ENCODE measurements around the gene ANKRD12. TPM values are rescaled to one million over a fixed set of nuclear protein-coding genes. Genes with fewer than 3 reads are reported as not detected.

ANKRD12 gene
- total RNA-seq, 1 experiment from 2014 or later, result 43.4 TPM

DNA sequence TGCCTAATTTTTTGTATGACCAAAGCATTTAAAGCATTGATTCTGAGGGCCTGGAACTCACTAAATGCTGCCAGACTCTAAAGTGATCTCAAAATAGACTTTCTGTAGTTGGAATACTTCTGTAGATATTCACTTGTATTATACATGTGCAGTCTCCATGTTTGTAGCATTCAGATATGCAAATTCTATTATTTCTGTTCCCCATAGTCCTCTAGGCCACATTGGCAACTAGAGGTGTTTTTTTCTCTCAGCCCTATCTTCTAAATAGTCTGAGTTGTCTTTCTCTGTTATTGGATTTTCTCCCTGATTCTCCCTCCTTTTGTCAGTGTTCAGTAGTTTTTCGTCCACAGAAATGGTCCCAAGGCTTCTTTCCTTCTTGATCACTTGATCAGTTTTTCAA, 38.5 kb downstream of the ANKRD12 start (continued):
- TF ChIP-seq, protein P1, sequence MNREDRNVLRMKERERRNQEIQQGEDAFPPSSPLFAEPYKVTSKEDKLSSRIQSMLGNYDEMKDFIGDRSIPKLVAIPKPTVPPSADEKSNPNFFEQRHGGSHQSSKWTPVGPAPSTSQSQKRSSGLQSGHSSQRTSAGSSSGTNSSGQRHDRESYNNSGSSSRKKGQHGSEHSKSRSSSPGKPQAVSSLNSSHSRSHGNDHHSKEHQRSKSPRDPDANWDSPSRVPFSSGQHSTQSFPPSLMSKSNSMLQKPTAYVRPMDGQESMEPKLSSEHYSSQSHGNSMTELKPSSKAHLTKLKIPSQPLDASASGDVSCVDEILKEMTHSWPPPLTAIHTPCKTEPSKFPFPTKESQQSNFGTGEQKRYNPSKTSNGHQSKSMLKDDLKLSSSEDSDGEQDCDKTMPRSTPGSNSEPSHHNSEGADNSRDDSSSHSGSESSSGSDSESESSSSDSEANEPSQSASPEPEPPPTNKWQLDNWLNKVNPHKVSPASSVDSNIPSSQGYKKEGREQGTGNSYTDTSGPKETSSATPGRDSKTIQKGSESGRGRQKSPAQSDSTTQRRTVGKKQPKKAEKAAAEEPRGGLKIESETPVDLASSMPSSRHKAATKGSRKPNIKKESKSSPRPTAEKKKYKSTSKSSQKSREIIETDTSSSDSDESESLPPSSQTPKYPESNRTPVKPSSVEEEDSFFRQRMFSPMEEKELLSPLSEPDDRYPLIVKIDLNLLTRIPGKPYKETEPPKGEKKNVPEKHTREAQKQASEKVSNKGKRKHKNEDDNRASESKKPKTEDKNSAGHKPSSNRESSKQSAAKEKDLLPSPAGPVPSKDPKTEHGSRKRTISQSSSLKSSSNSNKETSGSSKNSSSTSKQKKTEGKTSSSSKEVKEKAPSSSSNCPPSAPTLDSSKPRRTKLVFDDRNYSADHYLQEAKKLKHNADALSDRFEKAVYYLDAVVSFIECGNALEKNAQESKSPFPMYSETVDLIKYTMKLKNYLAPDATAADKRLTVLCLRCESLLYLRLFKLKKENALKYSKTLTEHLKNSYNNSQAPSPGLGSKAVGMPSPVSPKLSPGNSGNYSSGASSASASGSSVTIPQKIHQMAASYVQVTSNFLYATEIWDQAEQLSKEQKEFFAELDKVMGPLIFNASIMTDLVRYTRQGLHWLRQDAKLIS (CRISPR knock-in tag; IDR thresholded peaks at IDR 0.05; ENCODE audit: borderline replicate concordance), result no peak
- TF ChIP-seq OVOL2 (CRISPR knock-in tag; IDR thresholded peaks at IDR 0.05; ENCODE audit: borderline replicate concordance), result no peak

DNA sequence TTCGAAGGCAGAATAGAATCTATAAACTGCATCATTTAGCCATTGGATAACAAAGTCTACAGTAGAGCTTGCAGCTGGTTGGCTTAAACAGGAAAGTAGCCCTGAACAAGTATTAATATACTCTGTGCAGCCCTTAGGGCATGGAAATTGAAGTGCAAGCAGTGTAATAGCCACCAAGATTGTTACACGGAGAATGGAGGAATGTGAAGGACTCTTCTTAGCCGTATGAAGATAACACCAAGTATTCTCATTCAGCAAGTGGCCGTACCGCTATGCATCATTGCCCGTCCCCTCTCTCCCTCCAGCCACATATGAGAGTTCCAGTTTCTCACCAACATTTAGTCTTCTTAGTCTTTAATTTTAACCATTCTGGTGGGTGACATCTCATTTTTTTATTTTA, 40.5 kb downstream of the ANKRD12 start:
- ChIA-PET CTCF (no interaction called here), POLR2A (no interaction called here)
- no peak overlapping the region for H3K27ac Mint-ChIP-seq
- no peaks in the 10 kb centered on the region for H3K36me3 Mint-ChIP-seq
- no peak overlapping the region for H3K4me3 Mint-ChIP-seq
- TF ChIP-seq ETV6 (CRISPR knock-in tag; IDR thresholded peaks at IDR 0.05), result no peak
- TF ChIP-seq, protein P2, sequence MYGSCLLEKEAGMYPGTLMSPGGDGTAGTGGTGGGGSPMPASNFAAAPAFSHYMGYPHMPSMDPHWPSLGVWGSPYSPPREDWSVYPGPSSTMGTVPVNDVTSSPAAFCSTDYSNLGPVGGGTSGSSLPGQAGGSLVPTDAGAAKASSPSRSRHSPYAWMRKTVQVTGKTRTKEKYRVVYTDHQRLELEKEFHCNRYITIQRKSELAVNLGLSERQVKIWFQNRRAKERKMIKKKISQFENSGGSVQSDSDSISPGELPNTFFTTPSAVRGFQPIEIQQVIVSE (CRISPR knock-in tag; IDR thresholded peaks at IDR 0.05; ENCODE audit: borderline replicate concordance), result no peak
- no peak for TF ChIP-seq IRF2 (CRISPR knock-in tag; IDR thresholded peaks at IDR 0.05; ENCODE audit: borderline replicate concordance, low read depth)
- TF ChIP-seq PRRX2 (CRISPR knock-in tag; IDR thresholded peaks at IDR 0.05), result no peak
- TF ChIP-seq, protein P3, sequence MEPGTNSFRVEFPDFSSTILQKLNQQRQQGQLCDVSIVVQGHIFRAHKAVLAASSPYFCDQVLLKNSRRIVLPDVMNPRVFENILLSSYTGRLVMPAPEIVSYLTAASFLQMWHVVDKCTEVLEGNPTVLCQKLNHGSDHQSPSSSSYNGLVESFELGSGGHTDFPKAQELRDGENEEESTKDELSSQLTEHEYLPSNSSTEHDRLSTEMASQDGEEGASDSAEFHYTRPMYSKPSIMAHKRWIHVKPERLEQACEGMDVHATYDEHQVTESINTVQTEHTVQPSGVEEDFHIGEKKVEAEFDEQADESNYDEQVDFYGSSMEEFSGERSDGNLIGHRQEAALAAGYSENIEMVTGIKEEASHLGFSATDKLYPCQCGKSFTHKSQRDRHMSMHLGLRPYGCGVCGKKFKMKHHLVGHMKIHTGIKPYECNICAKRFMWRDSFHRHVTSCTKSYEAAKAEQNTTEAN (CRISPR knock-in tag; IDR thresholded peaks at IDR 0.05), result no peak
- no peak for TF ChIP-seq ZNF263 (CRISPR knock-in tag; IDR thresholded peaks at IDR 0.05; ENCODE audit: low read depth)
- no peaks in the 10 kb centered on the region for H3K4me1 Mint-ChIP-seq
- DNase-seq (ENCODE audit: low spot score), result no peak
- H3K9me3 Mint-ChIP-seq, result no peaks in the 10 kb centered on the region
- no peak for ATAC-seq
- H3K27me3 Mint-ChIP-seq (ENCODE audit: low read depth), result no peaks in the 10 kb centered on the region

DNA sequence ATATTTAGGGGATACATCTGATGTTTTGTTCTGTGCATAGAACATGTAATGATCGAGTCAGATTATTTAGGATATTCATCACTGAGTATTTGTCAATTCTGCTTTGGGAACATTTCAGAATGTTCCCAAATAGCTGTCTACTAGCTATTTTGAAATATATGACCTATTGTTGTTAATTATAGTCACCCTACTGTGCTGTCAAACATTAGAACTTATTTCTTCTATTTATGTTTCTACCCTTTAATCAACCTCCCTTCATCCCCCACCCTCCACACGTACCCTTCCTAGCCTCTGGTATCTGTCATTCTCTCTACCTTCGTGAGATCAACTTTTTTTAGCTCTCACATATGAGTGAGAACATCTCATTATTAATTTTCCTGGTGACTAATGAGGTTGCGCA, 40.9 kb downstream of the ANKRD12 start:
- H3K4me3 Mint-ChIP-seq, result no peak overlapping the region
- CTCF ChIA-PET, result no interaction called here
- TF ChIP-seq ETV6 (CRISPR knock-in tag; IDR thresholded peaks at IDR 0.05) (no peak), SOX15 (CRISPR knock-in tag; IDR thresholded peaks at IDR 0.05) (no peak)
- DNase-seq (ENCODE audit: low spot score) (no peak), ATAC-seq (no peak)
- no peaks in the 10 kb centered on the region for H3K4me1 Mint-ChIP-seq
- H3K27ac Mint-ChIP-seq, result no peak overlapping the region
- no peaks in the 10 kb centered on the region for H3K27me3 Mint-ChIP-seq (ENCODE audit: low read depth)
- POLR2A ChIA-PET, result no interaction called here
- no peaks in the 10 kb centered on the region for H3K36me3 Mint-ChIP-seq
- no peaks in the 10 kb centered on the region for H3K9me3 Mint-ChIP-seq

DNA sequence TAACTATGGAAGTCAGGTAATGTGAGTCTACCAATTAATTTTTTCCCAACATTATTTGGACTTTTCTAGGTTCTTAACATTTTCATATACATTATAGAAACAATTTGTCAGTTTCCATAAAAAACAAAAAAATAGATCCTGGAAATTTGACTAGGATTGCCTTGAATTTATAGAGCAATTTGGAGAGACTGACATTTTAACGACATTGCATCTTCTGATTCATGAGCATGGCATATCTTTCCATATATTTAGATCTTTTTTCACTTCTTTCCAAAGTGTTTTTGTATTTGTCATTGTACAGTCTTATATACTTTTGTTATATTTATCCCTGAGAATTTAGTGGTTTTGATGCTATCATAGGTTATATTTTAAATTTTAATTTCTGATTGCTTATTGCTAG, 42.0 kb downstream of the ANKRD12 start:
- CTCF ChIA-PET, result no interaction called here
- H3K27me3 Mint-ChIP-seq (ENCODE audit: low read depth), result no peaks in the 10 kb centered on the region
- H3K27ac Mint-ChIP-seq, result no peak overlapping the region; the same call in 1 of the 2 replicates
- ATAC-seq, result no peak
- peaks cover 8% of the 10 kb centered on the region; the same call in 1 of the 2 replicates for H3K36me3 Mint-ChIP-seq
- POLR2A ChIA-PET, result no interaction called here
- H3K9me3 Mint-ChIP-seq, result no peaks in the 10 kb centered on the region
- no peaks in the 10 kb centered on the region for H3K4me1 Mint-ChIP-seq
- DNase-seq (ENCODE audit: low spot score), result no peak
- no peak overlapping the region for H3K4me3 Mint-ChIP-seq
- no peak for TF ChIP-seq SOX15 (CRISPR knock-in tag; IDR thresholded peaks at IDR 0.05)
- TF ChIP-seq TP53 (CRISPR knock-in tag; IDR thresholded peaks at IDR 0.05), result no peak
- TF ChIP-seq NFYB (CRISPR knock-in tag; conservative IDR thresholded peaks at IDR 0.05; ENCODE audit: low read depth), result no peak
- TF ChIP-seq ATF1 (CRISPR knock-in tag; IDR thresholded peaks at IDR 0.05), result no peak
- TF ChIP-seq, protein P4, sequence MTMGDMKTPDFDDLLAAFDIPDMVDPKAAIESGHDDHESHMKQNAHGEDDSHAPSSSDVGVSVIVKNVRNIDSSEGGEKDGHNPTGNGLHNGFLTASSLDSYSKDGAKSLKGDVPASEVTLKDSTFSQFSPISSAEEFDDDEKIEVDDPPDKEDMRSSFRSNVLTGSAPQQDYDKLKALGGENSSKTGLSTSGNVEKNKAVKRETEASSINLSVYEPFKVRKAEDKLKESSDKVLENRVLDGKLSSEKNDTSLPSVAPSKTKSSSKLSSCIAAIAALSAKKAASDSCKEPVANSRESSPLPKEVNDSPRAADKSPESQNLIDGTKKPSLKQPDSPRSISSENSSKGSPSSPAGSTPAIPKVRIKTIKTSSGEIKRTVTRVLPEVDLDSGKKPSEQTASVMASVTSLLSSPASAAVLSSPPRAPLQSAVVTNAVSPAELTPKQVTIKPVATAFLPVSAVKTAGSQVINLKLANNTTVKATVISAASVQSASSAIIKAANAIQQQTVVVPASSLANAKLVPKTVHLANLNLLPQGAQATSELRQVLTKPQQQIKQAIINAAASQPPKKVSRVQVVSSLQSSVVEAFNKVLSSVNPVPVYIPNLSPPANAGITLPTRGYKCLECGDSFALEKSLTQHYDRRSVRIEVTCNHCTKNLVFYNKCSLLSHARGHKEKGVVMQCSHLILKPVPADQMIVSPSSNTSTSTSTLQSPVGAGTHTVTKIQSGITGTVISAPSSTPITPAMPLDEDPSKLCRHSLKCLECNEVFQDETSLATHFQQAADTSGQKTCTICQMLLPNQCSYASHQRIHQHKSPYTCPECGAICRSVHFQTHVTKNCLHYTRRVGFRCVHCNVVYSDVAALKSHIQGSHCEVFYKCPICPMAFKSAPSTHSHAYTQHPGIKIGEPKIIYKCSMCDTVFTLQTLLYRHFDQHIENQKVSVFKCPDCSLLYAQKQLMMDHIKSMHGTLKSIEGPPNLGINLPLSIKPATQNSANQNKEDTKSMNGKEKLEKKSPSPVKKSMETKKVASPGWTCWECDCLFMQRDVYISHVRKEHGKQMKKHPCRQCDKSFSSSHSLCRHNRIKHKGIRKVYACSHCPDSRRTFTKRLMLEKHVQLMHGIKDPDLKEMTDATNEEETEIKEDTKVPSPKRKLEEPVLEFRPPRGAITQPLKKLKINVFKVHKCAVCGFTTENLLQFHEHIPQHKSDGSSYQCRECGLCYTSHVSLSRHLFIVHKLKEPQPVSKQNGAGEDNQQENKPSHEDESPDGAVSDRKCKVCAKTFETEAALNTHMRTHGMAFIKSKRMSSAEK (CRISPR knock-in tag; IDR thresholded peaks at IDR 0.05; ENCODE audit: borderline replicate concordance), result no peak
- TF ChIP-seq, protein P5, sequence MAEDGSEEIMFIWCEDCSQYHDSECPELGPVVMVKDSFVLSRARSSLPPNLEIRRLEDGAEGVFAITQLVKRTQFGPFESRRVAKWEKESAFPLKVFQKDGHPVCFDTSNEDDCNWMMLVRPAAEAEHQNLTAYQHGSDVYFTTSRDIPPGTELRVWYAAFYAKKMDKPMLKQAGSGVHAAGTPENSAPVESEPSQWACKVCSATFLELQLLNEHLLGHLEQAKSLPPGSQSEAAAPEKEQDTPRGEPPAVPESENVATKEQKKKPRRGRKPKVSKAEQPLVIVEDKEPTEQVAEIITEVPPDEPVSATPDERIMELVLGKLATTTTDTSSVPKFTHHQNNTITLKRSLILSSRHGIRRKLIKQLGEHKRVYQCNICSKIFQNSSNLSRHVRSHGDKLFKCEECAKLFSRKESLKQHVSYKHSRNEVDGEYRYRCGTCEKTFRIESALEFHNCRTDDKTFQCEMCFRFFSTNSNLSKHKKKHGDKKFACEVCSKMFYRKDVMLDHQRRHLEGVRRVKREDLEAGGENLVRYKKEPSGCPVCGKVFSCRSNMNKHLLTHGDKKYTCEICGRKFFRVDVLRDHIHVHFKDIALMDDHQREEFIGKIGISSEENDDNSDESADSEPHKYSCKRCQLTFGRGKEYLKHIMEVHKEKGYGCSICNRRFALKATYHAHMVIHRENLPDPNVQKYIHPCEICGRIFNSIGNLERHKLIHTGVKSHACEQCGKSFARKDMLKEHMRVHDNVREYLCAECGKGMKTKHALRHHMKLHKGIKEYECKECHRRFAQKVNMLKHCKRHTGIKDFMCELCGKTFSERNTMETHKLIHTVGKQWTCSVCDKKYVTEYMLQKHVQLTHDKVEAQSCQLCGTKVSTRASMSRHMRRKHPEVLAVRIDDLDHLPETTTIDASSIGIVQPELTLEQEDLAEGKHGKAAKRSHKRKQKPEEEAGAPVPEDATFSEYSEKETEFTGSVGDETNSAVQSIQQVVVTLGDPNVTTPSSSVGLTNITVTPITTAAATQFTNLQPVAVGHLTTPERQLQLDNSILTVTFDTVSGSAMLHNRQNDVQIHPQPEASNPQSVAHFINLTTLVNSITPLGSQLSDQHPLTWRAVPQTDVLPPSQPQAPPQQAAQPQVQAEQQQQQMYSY (CRISPR knock-in tag; IDR thresholded peaks at IDR 0.05), result no peak
- TF ChIP-seq, protein P6, sequence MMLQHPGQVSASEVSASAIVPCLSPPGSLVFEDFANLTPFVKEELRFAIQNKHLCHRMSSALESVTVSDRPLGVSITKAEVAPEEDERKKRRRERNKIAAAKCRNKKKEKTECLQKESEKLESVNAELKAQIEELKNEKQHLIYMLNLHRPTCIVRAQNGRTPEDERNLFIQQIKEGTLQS (CRISPR knock-in tag; conservative IDR thresholded peaks at IDR 0.05), result no peak
- no peak for TF ChIP-seq NR3C1 (CRISPR knock-in tag; conservative IDR thresholded peaks at IDR 0.05; ENCODE audit: low read depth)
- TF ChIP-seq KAT7 (CRISPR knock-in tag; IDR thresholded peaks at IDR 0.05; ENCODE audit: borderline replicate concordance), result no peak
